WTC11 (cell line): Measurements from ENCODE around the gene ASB12. TPM values are rescaled to one million over a fixed set of nuclear protein-coding genes. Genes with fewer than 3 reads are reported as not detected.

Experiments used
- ATAC-seq: fragments of 200-7000 bp; cut with Tn5 transposase; 2 replicates; pipeline ENCODE4 v1.10.0; 2021; ENCODE audit warnings: mild to moderate bottlenecking, moderate library complexity
- CTCF ChIA-PET: fragments of 300-600 bp; sonication (Branson Sonifier 250); formaldehyde crosslinking; loops from one replicate; lab custom pipeline; 2021; ENCODE audit warnings: antibody characterized with exemption; lab: Charles Lee
- POLR2A ChIA-PET: fragments of 350-600 bp; sonication (Branson Sonifier 250); formaldehyde crosslinking; loops from one replicate; lab custom pipeline; 2021; ENCODE audit warnings: antibody characterized with exemption; lab: Charles Lee
- DNase-seq: peaks from one replicate; pipeline ENCODE4 v3.0.0; 2021; ENCODE audit warnings: low spot score
- H3K27ac Mint-ChIP-seq: 2 replicates; pipeline ENCODE4 v1.8.0; 2021; ENCODE audit warnings: mixed read lengths
- H3K27me3 Mint-ChIP-seq: 2 replicates; pipeline ENCODE4 v1.8.0; 2021; ENCODE audit warnings: low read depth, mild to moderate bottlenecking, moderate library complexity, mixed read lengths
- H3K36me3 Mint-ChIP-seq: 2 replicates; pipeline ENCODE4 v1.8.0; 2021; ENCODE audit warnings: mixed read lengths
- H3K4me1 Mint-ChIP-seq: 2 replicates; pipeline ENCODE4 v1.8.0; 2022; ENCODE audit warnings: mixed read lengths
- H3K4me3 Mint-ChIP-seq: 2 replicates; pipeline ENCODE4 v1.8.0; 2021; ENCODE audit warnings: mild to moderate bottlenecking, moderate library complexity, mixed read lengths
- H3K9me3 Mint-ChIP-seq: 2 replicates; pipeline ENCODE4 v1.8.0; 2021; ENCODE audit warnings: mixed read lengths
- ATF1 ChIP-seq: sonication (generic); formaldehyde crosslinking; IDR thresholded peaks from 2 replicates; pipeline ENCODE4 v1.8.1; 2023; ENCODE audit warnings: mild to moderate bottlenecking, moderate library complexity, missing genetic modification reagents
- CBFB ChIP-seq: sonication (generic); formaldehyde crosslinking; IDR thresholded peaks from 2 replicates; pipeline ENCODE4 v1.8.1; 2022; ENCODE audit warnings: mild to moderate bottlenecking, low read depth, missing genetic modification reagents
- FOXP1 ChIP-seq: sonication (generic); formaldehyde crosslinking; IDR thresholded peaks from 2 replicates; pipeline ENCODE4 v1.8.0; 2022; ENCODE audit warnings: missing genetic modification reagents, mild to moderate bottlenecking, moderate library complexity, borderline replicate concordance
- GABPB1 ChIP-seq: sonication (generic); formaldehyde crosslinking; IDR thresholded peaks from 2 replicates; pipeline ENCODE4 v1.8.1; 2023; ENCODE audit warnings: mild to moderate bottlenecking, missing genetic modification reagents
- KAT7 ChIP-seq: sonication (generic); formaldehyde crosslinking; IDR thresholded peaks from 2 replicates; pipeline ENCODE4 v1.8.1; 2023; ENCODE audit warnings: missing genetic modification reagents, mild to moderate bottlenecking, borderline replicate concordance
- NFATC4 ChIP-seq: fragments of 250-450 bp; sonication (Bioruptor Pico); IDR thresholded peaks from 2 replicates; pipeline ENCODE4 v1.9.0; 2021; ENCODE audit warnings: mild to moderate bottlenecking
- RELA ChIP-seq: sonication (generic); formaldehyde crosslinking; IDR thresholded peaks from 2 replicates; pipeline ENCODE4 v1.8.1; 2022; ENCODE audit warnings: missing genetic modification reagents, mild to moderate bottlenecking, borderline replicate concordance
- RORB ChIP-seq: fragments of 250-450 bp; sonication (Bioruptor Pico); IDR thresholded peaks from 2 replicates; pipeline ENCODE4 v1.9.0; 2021; ENCODE audit warnings: mild to moderate bottlenecking
- SMAD4 ChIP-seq: sonication (generic); formaldehyde crosslinking; IDR thresholded peaks from 2 replicates; pipeline ENCODE4 v1.8.0; 2022; ENCODE audit warnings: mild to moderate bottlenecking, missing genetic modification reagents
- TCF7 ChIP-seq: sonication (generic); formaldehyde crosslinking; IDR thresholded peaks from 2 replicates; pipeline ENCODE4 v1.8.0; 2022; ENCODE audit warnings: mild to moderate bottlenecking, low read depth, missing genetic modification reagents, moderate library complexity
- TP53 ChIP-seq: sonication (generic); formaldehyde crosslinking; IDR thresholded peaks from 2 replicates; pipeline ENCODE4 v1.8.1; 2023; ENCODE audit warnings: mild to moderate bottlenecking, missing genetic modification reagents
- ZBTB21 ChIP-seq: sonication (generic); formaldehyde crosslinking; IDR thresholded peaks from 2 replicates; pipeline ENCODE4 v1.8.1; 2023; ENCODE audit warnings: mild to moderate bottlenecking, missing genetic modification reagents, borderline replicate concordance
- ZNF121 ChIP-seq: sonication (generic); formaldehyde crosslinking; IDR thresholded peaks from 2 replicates; pipeline ENCODE4 v1.8.0; 2023; ENCODE audit warnings: missing genetic modification reagents
- total RNA-seq: library from RNA; stranded (reverse); gene quantifications from 3 replicates; pipeline ENCODE4 v1.2.3, GENCODE V29; 2021
- TF ChIP-seq, protein P1 (sequence below): fragments of 250-450 bp; sonication (Bioruptor Pico); conservative IDR thresholded peaks from 2 replicates; pipeline ENCODE4 v1.9.0; 2021; ENCODE audit warnings: mild to moderate bottlenecking
- TF ChIP-seq, protein P2 (sequence below): fragments of 250-450 bp; sonication (Bioruptor Pico); IDR thresholded peaks from 2 replicates; pipeline ENCODE4 v1.9.0; 2021; ENCODE audit warnings: mild to moderate bottlenecking
- TF ChIP-seq, protein P3 (sequence below): sonication (generic); formaldehyde crosslinking; IDR thresholded peaks from 2 replicates; pipeline ENCODE4 v1.8.1; 2022; ENCODE audit warnings: low read depth, mild to moderate bottlenecking, moderate library complexity, missing genetic modification reagents, borderline replicate concordance
- TF ChIP-seq, protein P4 (sequence below): fragments of 200-600 bp; IDR thresholded peaks from 2 replicates; pipeline ENCODE4 v1.8.0; 2022; ENCODE audit warnings: antibody characterized with exemption
- TF ChIP-seq, protein P5 (sequence below): sonication (generic); formaldehyde crosslinking; IDR thresholded peaks from 2 replicates; pipeline ENCODE4 v1.8.0; 2022; ENCODE audit warnings: missing genetic modification reagents
- TF ChIP-seq, protein P6 (sequence below): fragments of 250-450 bp; sonication (Bioruptor Pico); IDR thresholded peaks from 2 replicates; pipeline ENCODE4 v2.1.2; 2022; ENCODE audit warnings: mild to moderate bottlenecking, moderate library complexity

The ASB12 gene
- total RNA-seq, 1 experiment from 2014 or later = 1.4 TPM

DNA sequence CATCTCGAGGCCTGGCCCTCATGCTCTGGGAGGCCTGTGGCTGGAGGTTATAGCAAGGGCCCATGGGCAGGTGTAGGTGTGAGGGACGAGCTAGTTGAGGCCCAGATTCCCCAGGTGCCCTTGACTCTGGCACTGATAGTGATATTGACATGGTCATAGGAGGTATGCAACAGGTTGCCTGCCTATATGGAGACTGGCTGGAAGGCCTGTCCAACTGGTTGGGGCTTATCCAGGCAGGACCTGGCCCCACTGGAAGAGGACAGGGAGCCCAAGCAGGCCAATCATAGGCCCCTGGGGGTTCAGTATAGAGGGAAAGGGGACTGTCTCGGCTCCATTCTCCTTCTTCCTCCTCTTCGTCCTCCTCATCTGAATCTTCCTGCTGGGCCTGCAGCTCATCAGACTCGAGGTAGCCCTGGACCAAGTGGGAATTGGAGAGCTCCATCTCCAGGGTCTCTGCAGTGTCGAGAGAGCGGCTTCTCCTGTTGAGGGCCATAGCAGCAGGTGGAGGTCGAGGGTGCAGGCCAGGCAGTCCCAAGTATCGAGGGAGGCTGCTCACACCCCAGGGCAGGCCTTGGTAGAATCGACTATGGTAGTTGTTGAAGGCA, 40.2 kb downstream of the ASB12 start:
- Mint-ChIP-seq H3K4me1 (peaks cover 3% of the 10 kb centered on the region), H3K4me3 (no peak overlapping the region), H3K27me3 (no peaks in the 10 kb centered on the region), H3K9me3 (no peaks in the 10 kb centered on the region), H3K27ac (no peak overlapping the region), H3K36me3 (peaks cover 22% of the 10 kb centered on the region)
- DNase-seq = no peak
- ChIA-PET POLR2A (no interaction called here), CTCF (no interaction called here)
- no peak for ATAC-seq
- TF ChIP-seq, protein P1, sequence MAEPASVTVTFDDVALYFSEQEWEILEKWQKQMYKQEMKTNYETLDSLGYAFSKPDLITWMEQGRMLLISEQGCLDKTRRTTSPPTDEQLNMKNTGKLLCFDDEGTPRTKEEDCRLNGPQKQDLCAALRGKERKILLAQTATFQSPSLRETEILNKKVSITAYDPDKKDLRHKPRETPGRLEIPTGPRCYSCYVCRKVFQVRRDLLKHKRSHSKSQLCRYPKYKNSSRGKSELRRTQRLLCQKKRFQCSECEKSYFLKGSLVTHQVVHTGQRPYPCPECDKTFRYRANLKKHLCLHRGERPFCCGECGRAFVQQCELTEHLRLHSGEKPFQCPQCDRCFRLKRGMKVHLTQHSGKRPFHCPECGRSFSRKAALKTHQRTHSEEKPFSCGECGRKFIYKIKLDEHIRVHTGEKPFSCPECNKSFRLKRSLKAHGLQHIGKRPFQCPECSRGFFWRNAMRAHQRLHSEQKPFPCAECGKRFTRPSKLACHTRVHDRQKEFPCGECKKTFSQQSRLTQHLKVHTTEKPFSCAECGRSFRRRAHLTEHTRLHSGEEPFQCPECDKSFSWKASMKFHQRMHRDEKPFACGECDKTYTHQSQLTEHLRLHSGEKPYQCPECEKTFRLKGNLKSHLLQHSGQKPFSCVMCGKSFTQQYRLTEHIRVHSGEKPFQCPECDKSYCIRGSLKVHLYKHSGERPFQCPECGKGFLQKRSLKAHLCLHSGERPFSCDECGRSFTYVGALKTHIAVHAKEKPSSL (CRISPR knock-in tag) = no peak
- TF ChIP-seq, protein P2, sequence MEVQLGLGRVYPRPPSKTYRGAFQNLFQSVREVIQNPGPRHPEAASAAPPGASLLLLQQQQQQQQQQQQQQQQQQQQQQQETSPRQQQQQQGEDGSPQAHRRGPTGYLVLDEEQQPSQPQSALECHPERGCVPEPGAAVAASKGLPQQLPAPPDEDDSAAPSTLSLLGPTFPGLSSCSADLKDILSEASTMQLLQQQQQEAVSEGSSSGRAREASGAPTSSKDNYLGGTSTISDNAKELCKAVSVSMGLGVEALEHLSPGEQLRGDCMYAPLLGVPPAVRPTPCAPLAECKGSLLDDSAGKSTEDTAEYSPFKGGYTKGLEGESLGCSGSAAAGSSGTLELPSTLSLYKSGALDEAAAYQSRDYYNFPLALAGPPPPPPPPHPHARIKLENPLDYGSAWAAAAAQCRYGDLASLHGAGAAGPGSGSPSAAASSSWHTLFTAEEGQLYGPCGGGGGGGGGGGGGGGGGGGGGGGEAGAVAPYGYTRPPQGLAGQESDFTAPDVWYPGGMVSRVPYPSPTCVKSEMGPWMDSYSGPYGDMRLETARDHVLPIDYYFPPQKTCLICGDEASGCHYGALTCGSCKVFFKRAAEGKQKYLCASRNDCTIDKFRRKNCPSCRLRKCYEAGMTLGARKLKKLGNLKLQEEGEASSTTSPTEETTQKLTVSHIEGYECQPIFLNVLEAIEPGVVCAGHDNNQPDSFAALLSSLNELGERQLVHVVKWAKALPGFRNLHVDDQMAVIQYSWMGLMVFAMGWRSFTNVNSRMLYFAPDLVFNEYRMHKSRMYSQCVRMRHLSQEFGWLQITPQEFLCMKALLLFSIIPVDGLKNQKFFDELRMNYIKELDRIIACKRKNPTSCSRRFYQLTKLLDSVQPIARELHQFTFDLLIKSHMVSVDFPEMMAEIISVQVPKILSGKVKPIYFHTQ (CRISPR knock-in tag) = no peak
- no peak for TF ChIP-seq RORB (CRISPR knock-in tag)
- TF ChIP-seq ZBTB21 = no peak

DNA sequence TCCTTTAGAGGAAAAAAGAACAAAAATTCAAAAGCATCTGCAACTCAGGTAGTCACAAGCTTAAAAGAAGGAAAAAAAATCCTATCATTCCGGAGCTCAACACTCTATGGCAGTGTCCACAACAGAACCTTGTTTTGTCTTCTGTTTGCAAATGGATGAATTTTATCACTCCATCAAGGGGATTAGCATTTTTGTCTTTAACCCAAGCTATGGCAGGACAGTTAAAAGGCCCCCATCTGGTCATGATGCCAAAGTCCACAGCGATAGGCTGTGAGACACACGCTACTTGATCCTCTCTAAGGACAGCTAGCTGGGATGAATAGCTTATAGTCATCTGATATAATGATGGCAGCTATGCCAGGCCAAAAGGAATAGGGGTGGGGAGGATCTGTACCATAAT, 41.5 kb downstream of the ASB12 start:
- DNase-seq = no peak
- H3K36me3 Mint-ChIP-seq = peaks cover 22% of the 10 kb centered on the region
- no peaks in the 10 kb centered on the region for H3K9me3 Mint-ChIP-seq
- no peak overlapping the region for H3K4me3 Mint-ChIP-seq
- TF ChIP-seq, protein P3, sequence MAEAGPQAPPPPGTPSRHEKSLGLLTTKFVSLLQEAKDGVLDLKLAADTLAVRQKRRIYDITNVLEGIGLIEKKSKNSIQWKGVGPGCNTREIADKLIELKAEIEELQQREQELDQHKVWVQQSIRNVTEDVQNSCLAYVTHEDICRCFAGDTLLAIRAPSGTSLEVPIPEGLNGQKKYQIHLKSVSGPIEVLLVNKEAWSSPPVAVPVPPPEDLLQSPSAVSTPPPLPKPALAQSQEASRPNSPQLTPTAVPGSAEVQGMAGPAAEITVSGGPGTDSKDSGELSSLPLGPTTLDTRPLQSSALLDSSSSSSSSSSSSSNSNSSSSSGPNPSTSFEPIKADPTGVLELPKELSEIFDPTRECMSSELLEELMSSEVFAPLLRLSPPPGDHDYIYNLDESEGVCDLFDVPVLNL = no peak
- TF ChIP-seq NFATC4 (no peak), GABPB1 (CRISPR knock-in tag) (no peak), FOXP1 (CRISPR knock-in tag) (no peak), SMAD4 (CRISPR knock-in tag) (no peak), ZNF121 (CRISPR knock-in tag) (no peak), RELA (no peak), CBFB (CRISPR knock-in tag) (no peak)
- TF ChIP-seq, all 79 proteins: peak for 0
- ChIA-PET CTCF (no interaction called here), POLR2A (no interaction called here)
- no peak for ATAC-seq
- H3K27me3 Mint-ChIP-seq = no peaks in the 10 kb centered on the region
- peaks cover 2% of the 10 kb centered on the region; the same call in 1 of the 2 replicates for H3K4me1 Mint-ChIP-seq
- no peak overlapping the region for H3K27ac Mint-ChIP-seq

DNA sequence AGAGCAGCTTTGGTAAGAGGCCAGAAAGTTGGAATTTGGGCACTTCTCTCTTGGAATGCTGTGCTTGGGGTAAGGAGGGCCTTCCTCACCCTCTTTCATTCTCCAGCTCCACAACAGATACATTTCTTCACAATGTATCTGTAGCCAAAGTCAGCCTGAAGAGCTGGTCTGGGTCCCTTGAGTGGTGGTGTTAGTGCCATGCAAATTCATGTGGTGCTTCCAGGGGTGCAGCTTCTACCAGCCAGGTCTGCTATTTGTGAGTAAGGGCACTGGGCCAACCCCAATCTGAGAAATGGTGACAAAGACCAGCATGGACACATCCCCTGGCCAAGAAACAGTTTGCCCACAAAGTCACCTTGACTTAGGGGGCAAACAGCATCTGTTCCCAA, 42.7 kb downstream of the ASB12 start:
- no peak for DNase-seq
- POLR2A ChIA-PET = no interaction called here
- Mint-ChIP-seq H3K4me1 (peaks cover 3% of the 10 kb centered on the region; the same call in 1 of the 2 replicates), H3K27ac (no peak overlapping the region), H3K36me3 (peaks cover 18% of the 10 kb centered on the region), H3K4me3 (no peak overlapping the region), H3K9me3 (no peaks in the 10 kb centered on the region), H3K27me3 (no peaks in the 10 kb centered on the region)
- CTCF ChIA-PET = no interaction called here
- no peak for ATAC-seq
- no peak for TF ChIP-seq TCF7 (CRISPR knock-in tag)
- TF ChIP-seq, protein P4, sequence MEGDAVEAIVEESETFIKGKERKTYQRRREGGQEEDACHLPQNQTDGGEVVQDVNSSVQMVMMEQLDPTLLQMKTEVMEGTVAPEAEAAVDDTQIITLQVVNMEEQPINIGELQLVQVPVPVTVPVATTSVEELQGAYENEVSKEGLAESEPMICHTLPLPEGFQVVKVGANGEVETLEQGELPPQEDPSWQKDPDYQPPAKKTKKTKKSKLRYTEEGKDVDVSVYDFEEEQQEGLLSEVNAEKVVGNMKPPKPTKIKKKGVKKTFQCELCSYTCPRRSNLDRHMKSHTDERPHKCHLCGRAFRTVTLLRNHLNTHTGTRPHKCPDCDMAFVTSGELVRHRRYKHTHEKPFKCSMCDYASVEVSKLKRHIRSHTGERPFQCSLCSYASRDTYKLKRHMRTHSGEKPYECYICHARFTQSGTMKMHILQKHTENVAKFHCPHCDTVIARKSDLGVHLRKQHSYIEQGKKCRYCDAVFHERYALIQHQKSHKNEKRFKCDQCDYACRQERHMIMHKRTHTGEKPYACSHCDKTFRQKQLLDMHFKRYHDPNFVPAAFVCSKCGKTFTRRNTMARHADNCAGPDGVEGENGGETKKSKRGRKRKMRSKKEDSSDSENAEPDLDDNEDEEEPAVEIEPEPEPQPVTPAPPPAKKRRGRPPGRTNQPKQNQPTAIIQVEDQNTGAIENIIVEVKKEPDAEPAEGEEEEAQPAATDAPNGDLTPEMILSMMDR = no peak
- TF ChIP-seq, protein P5, sequence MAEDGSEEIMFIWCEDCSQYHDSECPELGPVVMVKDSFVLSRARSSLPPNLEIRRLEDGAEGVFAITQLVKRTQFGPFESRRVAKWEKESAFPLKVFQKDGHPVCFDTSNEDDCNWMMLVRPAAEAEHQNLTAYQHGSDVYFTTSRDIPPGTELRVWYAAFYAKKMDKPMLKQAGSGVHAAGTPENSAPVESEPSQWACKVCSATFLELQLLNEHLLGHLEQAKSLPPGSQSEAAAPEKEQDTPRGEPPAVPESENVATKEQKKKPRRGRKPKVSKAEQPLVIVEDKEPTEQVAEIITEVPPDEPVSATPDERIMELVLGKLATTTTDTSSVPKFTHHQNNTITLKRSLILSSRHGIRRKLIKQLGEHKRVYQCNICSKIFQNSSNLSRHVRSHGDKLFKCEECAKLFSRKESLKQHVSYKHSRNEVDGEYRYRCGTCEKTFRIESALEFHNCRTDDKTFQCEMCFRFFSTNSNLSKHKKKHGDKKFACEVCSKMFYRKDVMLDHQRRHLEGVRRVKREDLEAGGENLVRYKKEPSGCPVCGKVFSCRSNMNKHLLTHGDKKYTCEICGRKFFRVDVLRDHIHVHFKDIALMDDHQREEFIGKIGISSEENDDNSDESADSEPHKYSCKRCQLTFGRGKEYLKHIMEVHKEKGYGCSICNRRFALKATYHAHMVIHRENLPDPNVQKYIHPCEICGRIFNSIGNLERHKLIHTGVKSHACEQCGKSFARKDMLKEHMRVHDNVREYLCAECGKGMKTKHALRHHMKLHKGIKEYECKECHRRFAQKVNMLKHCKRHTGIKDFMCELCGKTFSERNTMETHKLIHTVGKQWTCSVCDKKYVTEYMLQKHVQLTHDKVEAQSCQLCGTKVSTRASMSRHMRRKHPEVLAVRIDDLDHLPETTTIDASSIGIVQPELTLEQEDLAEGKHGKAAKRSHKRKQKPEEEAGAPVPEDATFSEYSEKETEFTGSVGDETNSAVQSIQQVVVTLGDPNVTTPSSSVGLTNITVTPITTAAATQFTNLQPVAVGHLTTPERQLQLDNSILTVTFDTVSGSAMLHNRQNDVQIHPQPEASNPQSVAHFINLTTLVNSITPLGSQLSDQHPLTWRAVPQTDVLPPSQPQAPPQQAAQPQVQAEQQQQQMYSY (CRISPR knock-in tag) = no peak
- no peak for TF ChIP-seq TP53 (CRISPR knock-in tag)
- TF ChIP-seq ATF1 = no peak
- TF ChIP-seq, protein P6, sequence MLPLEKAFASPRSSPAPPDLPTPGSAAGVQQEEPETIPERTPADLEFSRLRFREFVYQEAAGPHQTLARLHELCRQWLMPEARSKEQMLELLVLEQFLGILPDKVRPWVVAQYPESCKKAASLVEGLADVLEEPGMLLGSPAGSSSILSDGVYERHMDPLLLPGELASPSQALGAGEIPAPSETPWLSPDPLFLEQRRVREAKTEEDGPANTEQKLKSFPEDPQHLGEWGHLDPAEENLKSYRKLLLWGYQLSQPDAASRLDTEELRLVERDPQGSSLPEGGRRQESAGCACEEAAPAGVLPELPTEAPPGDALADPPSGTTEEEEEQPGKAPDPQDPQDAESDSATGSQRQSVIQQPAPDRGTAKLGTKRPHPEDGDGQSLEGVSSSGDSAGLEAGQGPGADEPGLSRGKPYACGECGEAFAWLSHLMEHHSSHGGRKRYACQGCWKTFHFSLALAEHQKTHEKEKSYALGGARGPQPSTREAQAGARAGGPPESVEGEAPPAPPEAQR (CRISPR knock-in tag) = no peak
- TF ChIP-seq KAT7 (CRISPR knock-in tag) = no peak
